Stimulated activated CD8-positive, alpha-beta memory T cell treated with anti-CD3 and anti-CD28 coated beads, Interleukin-2, amount 100 ng/mL, for 1 hour (primary cell): ENCODE results near the gene C11orf98.
"Not testable (repeated sequence)": the region's sequence is repeated elsewhere in the genome, so short reads cannot be mapped to it uniquely, and the experiment has no call there.

Experiments used
- DNase-seq, 2 donors: peaks; one replicate each; pipeline ENCODE4 v3.0.0-alpha.2; 2020; ENCODE audit warnings: low read depth in 2 of 2

Gene C11orf98

GRCh38 chr11:62682518-62682917, 17.5 kb upstream of the C11orf98 start:
- DNase-seq, result no peak

- DNase-seq, result no peak
Observed at GRCh38 chr11:62680825-62681240, 15.8 kb upstream of the C11orf98 start.

GRCh38 chr11:62678770-62679696, 14.0 kb upstream of the C11orf98 start, which contains the start of gene UBXN1:
Gene UBXN1, minus strand, starts transcription at chr11:62679073. Its CDS starts 150 bp downstream, at chr11:62678923.
- peak; percentile 62 to 66 for DNase-seq

- DNase-seq, result no peak
Observed at GRCh38 chr11:62678433-62678769, 13.4 kb upstream of the C11orf98 start.

GRCh38 chr11:62677714-62678113, 12.7 kb upstream of the C11orf98 start:
- DNase-seq, result no peak

- DNase-seq, result no peak
Observed at GRCh38 chr11:62677156-62677555, 12.1 kb upstream of the C11orf98 start.

- DNase-seq, result no peak
Observed at GRCh38 chr11:62676698-62677097, 11.7 kb upstream of the C11orf98 start.

GRCh38 chr11:62675415-62675814, 10.4 kb upstream of the C11orf98 start:
- DNase-seq, result not testable (repeated sequence)

- DNase-seq, result no peak
Observed at GRCh38 chr11:62673196-62673525, 8.2 kb upstream of the C11orf98 start.

GRCh38 chr11:62671608-62672389, 6.8 kb upstream of the C11orf98 start, which contains the start of the genes LBHD1 and UQCC3:
Gene LBHD1, minus strand, starts transcription at chr11:62672267. Its CDS starts 2,236 bp downstream, at chr11:62670031.
Gene UQCC3, plus strand, starts transcription at chr11:62671673. Its CDS starts 73 bp downstream, at chr11:62671746.
- peak; percentile 48 to 58 for DNase-seq

GRCh38 chr11:62671236-62671607, 6.2 kb upstream of the C11orf98 start:
- no peak for DNase-seq

- no peak for DNase-seq
Observed at GRCh38 chr11:62669420-62670161, 4.6 kb upstream of the C11orf98 start.

- DNase-seq, result no peak
Observed at GRCh38 chr11:62667460-62667859, 2.5 kb upstream of the C11orf98 start.

GRCh38 chr11:62666259-62666926, 1.4 kb upstream of the C11orf98 start:
- no peak for DNase-seq

GRCh38 chr11:62665599-62666258, 719 bp upstream of the C11orf98 start:
- DNase-seq, result peak; percentile 32 to 40

- no peak for DNase-seq
Observed at GRCh38 chr11:62664405-62665074, 470 bp downstream of the C11orf98 start.

- no peak for DNase-seq
Observed at GRCh38 chr11:62656796-62657429, 8.1 kb downstream of the C11orf98 start.

GRCh38 chr11:62654297-62654696, 10.7 kb downstream of the C11orf98 start:
- no peak for DNase-seq

- DNase-seq, result no peak
Observed at GRCh38 chr11:62652161-62653006, 12.6 kb downstream of the C11orf98 start.
